Measurements from ENCODE around the gene COL18A1.

COL18A1 gene

GRCh38 chr21:45405271-45405818 is 380 bp downstream of the COL18A1 start:
- peak; percentile 65 for DNase-seq (ENCODE audit: extremely low spot score)
- ChIA-PET CTCF (no interaction called here), POLR2A (no interaction called here)
- 0 out of 2 replicates have a peak, but pooled peaks have one; percentile 34 for TF ChIP-seq LEF1 (IDR thresholded peaks at IDR 0.05; ENCODE audit: borderline replicate concordance)
- TF ChIP-seq CTBP1 (IDR thresholded peaks at IDR 0.05; ENCODE audit: borderline replicate concordance) = no peak

- POLR2A ChIA-PET = interaction anchor here (0.8 kb wide), 1 partner anchor 269 kb away, joined by 4 read pairs; no protein-coding TSS in a partner anchor
- DNase-seq (ENCODE audit: extremely low spot score) = peak; percentile 59
- TF ChIP-seq SUZ12 (IDR thresholded peaks at IDR 0.05) = no peak
- 0 out of 2 replicates have a peak, but pooled peaks have one; percentile 18 for TF ChIP-seq TARDBP (IDR thresholded peaks at IDR 0.05)
- no peak for TF ChIP-seq BHLHE40 (IDR thresholded peaks at IDR 0.05; ENCODE audit: borderline replicate concordance)
Observed at GRCh38 chr21:45405819-45406762, 1.1 kb downstream of the COL18A1 start.

GRCh38 chr21:45406801-45407628 is 2.0 kb downstream of the COL18A1 start:
- ChIA-PET CTCF (interaction anchor here (0.6 to 1.3 kb wide), 3 partner anchors 13 to 239 kb away, joined by 3 read pairs; no protein-coding TSS in a partner anchor), POLR2A (interaction anchor here (0.8 kb wide), 1 partner anchor 270 kb away, joined by 4 read pairs; no protein-coding TSS in a partner anchor)
- DNase-seq (ENCODE audit: extremely low spot score) = no peak
- no peak for TF ChIP-seq BHLHE40 (IDR thresholded peaks at IDR 0.05; ENCODE audit: borderline replicate concordance)
- TF ChIP-seq HDGF (IDR thresholded peaks at IDR 0.05; ENCODE audit: borderline replicate concordance) = no peak
- TF ChIP-seq FOXM1 (IDR thresholded peaks at IDR 0.05; ENCODE audit: borderline replicate concordance) = no peak
- TF ChIP-seq NFRKB (IDR thresholded peaks at IDR 0.05) = no peak
- no peak for TF ChIP-seq TARDBP (IDR thresholded peaks at IDR 0.05)
- TF ChIP-seq LEF1 (IDR thresholded peaks at IDR 0.05; ENCODE audit: borderline replicate concordance) = no peak
- TF ChIP-seq SP1 (IDR thresholded peaks at IDR 0.05) = no peak
- no peak for TF ChIP-seq ELF4 (IDR thresholded peaks at IDR 0.05)
- TF ChIP-seq ZNF384 (IDR thresholded peaks at IDR 0.05) = no peak
- TF ChIP-seq PKNOX1 (IDR thresholded peaks at IDR 0.05) = no peak
- TF ChIP-seq FOXK2 (IDR thresholded peaks at IDR 0.05) = no peak
- no peak for TF ChIP-seq ARNT (IDR thresholded peaks at IDR 0.05)

More at GRCh38 chr21:45405819-45406762, 1.1 kb downstream of the COL18A1 start:
- CTCF ChIA-PET = interaction anchor here (0.6 to 1.3 kb wide), 2 partner anchors 44 to 238 kb away, joined by 3 read pairs; no protein-coding TSS in a partner anchor

GRCh38 chr21:45407629-45408247 is 2.8 kb downstream of the COL18A1 start:
- TF ChIP-seq NFRKB (IDR thresholded peaks at IDR 0.05) = no peak
- TF ChIP-seq ARNT (IDR thresholded peaks at IDR 0.05) = no peak
- TF ChIP-seq BHLHE40 (IDR thresholded peaks at IDR 0.05; ENCODE audit: borderline replicate concordance) = no peak
- no peak for TF ChIP-seq ELF4 (IDR thresholded peaks at IDR 0.05)
- TF ChIP-seq SUZ12 (IDR thresholded peaks at IDR 0.05) = no peak
- TF ChIP-seq CTBP1 (IDR thresholded peaks at IDR 0.05; ENCODE audit: borderline replicate concordance) = no peak
- no peak for TF ChIP-seq HDGF (IDR thresholded peaks at IDR 0.05; ENCODE audit: borderline replicate concordance)
- no peak for TF ChIP-seq LEF1 (IDR thresholded peaks at IDR 0.05; ENCODE audit: borderline replicate concordance)
- ChIA-PET CTCF (interaction anchor here (0.7 to 1.3 kb wide), 2 partner anchors 12 to 239 kb away, joined by 3 read pairs; no protein-coding TSS in a partner anchor), POLR2A (no interaction called here)
- no peak for DNase-seq (ENCODE audit: extremely low spot score)

GRCh38 chr21:45408271-45408791 is 3.4 kb downstream of the COL18A1 start:
- DNase-seq (ENCODE audit: extremely low spot score) = no peak
- TF ChIP-seq BHLHE40 (IDR thresholded peaks at IDR 0.05; ENCODE audit: borderline replicate concordance) = no peak
- no peak for TF ChIP-seq FOXM1 (IDR thresholded peaks at IDR 0.05; ENCODE audit: borderline replicate concordance)
- no peak for TF ChIP-seq ELF4 (IDR thresholded peaks at IDR 0.05)
- TF ChIP-seq PKNOX1 (IDR thresholded peaks at IDR 0.05) = no peak
- TF ChIP-seq LEF1 (IDR thresholded peaks at IDR 0.05; ENCODE audit: borderline replicate concordance) = no peak
- TF ChIP-seq TARDBP (IDR thresholded peaks at IDR 0.05) = no peak
- TF ChIP-seq FOXK2 (IDR thresholded peaks at IDR 0.05) = no peak
- no peak for TF ChIP-seq HDGF (IDR thresholded peaks at IDR 0.05; ENCODE audit: borderline replicate concordance)
- no peak for TF ChIP-seq SP1 (IDR thresholded peaks at IDR 0.05)
- no peak for TF ChIP-seq L3MBTL2 (conservative IDR thresholded peaks at IDR 0.05)
- no peak for TF ChIP-seq NFRKB (IDR thresholded peaks at IDR 0.05)
- no peak for TF ChIP-seq CTBP1 (IDR thresholded peaks at IDR 0.05; ENCODE audit: borderline replicate concordance)
- no peak for TF ChIP-seq FOXA1 (IDR thresholded peaks at IDR 0.05)
- no peak for TF ChIP-seq ZNF384 (IDR thresholded peaks at IDR 0.05)
- TF ChIP-seq ARNT (IDR thresholded peaks at IDR 0.05) = no peak
- TF ChIP-seq SUZ12 (IDR thresholded peaks at IDR 0.05) = no peak
- ChIA-PET CTCF (no interaction called here), POLR2A (no interaction called here)

Measured in HEK293T (cell line).